OCI-LY7 (cell line): ENCODE results near the gene ZFP14.

Source experiments
- CTCF ChIP-seq: fragments of 200-600 bp; sonication (generic); conservative IDR thresholded peaks from 2 replicates; pipeline ENCODE4 v1.5.1; 2014; ENCODE audit warnings: mild to moderate bottlenecking, antibody characterized with exemption, low read length, moderate library complexity, mixed read lengths
- EZH2phosphoT487 ChIP-seq: fragments of 200-600 bp; sonication (generic); IDR thresholded peaks from 2 replicates; pipeline ENCODE4 v1.6.1; 2018; ENCODE audit warnings: low read depth, borderline replicate concordance, mild to moderate bottlenecking, mixed run types, antibody characterized with exemption, low read length, moderate library complexity, mixed read lengths

GRCh38 chr19:36363845-36364244, 15.2 kb downstream of the ZFP14 start:
- TF ChIP-seq CTCF: no peak
- no peak for TF ChIP-seq EZH2phosphoT487
